ENCODE measurements around the gene CHD1L. TPM values are rescaled to one million over a fixed set of nuclear protein-coding genes. Genes with fewer than 3 reads are reported as not detected.
"Not testable (repeated sequence)": the region's sequence is repeated elsewhere in the genome, so short reads cannot be mapped to it uniquely, and the experiment has no call there.

The CHD1L gene
- total and polyA plus RNA-seq, 9 donors = 8.5 to 30.9 (median 16.8) TPM

DNA sequence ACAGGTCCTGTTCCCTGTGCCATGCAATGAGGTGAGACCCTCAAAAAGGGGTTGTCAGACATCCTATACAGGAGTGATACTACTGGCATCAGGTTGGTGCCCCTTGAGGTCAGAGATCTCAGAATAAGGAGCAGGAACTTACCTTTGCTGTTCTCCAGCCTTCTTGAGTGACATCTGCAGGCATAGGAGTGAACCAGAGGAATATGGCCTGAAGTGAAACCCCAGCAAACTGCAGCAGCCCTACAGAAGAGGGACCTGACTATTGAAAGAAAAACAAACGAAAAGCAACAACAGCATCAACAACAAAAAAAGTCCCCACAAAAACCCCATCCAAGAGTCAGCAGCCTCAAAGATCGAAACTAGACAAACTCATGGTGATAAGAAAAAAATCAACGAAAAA, 74.5 kb downstream of the CHD1L start:
- DNase-seq = no peak
- Histone ChIP-seq H3K36me3 (no peaks in the 10 kb centered on the region), H3K27ac (no peak overlapping the region), H3K27me3 (no peaks in the 10 kb centered on the region), H3K4me1 (ENCODE audit: insufficient read depth) (no peaks in the 10 kb centered on the region), H3K9me3 (no peaks in the 10 kb centered on the region), H3K4me3 (no peak overlapping the region)
- TF ChIP-seq POLR2A (IDR thresholded peaks at IDR 0.05) (no peak), EP300 (IDR thresholded peaks at IDR 0.05) (no peak)
- TF ChIP-seq, protein P1, sequence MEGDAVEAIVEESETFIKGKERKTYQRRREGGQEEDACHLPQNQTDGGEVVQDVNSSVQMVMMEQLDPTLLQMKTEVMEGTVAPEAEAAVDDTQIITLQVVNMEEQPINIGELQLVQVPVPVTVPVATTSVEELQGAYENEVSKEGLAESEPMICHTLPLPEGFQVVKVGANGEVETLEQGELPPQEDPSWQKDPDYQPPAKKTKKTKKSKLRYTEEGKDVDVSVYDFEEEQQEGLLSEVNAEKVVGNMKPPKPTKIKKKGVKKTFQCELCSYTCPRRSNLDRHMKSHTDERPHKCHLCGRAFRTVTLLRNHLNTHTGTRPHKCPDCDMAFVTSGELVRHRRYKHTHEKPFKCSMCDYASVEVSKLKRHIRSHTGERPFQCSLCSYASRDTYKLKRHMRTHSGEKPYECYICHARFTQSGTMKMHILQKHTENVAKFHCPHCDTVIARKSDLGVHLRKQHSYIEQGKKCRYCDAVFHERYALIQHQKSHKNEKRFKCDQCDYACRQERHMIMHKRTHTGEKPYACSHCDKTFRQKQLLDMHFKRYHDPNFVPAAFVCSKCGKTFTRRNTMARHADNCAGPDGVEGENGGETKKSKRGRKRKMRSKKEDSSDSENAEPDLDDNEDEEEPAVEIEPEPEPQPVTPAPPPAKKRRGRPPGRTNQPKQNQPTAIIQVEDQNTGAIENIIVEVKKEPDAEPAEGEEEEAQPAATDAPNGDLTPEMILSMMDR (IDR thresholded peaks at IDR 0.05) = no peak
- 84 to 86% (median 85%) methylated on average over 3 of the region's 3 CpGs for WGBS, 3 donors
- intact Hi-C loops (cut with DNase I) = no loop called here

DNA sequence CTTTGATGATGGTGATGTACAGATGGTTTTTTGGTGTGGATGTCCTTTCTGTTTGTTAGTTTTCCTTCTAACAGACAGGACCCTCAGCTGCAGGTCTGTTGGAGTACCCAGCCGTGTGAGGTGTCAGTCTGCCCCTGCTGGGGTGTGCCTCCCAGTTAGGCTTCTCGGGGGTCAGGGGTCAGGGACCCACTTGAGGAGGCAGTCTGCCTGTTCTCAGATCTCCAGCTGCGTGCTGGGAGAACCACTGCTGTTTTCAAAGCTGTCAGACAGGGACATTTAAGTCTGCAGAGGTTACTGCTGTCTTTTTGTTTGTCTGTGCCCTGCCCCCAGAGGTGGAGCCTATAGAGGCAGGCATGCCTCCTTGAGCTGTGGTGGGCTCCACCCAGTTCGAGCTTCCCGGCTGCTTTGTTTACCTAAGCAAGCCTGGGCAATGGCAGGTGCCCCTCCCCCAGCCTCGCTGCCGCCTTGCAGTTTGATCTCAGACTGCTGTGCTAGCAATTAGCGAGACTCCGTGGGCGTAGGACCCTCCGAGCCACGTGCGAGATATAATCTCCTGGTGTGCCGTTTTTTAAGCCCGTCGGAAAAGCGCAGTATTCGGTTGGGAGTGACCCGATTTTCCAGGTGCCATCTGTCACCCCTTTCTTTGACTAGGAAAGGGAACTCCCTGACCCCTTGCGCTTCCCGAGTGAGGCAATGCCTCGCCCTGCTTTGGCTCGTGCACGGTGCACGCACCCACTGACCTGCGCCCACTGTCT, 84.6 kb downstream of the CHD1L start:
- WGBS, 3 donors = 63 to 72% (median 65%) methylated on average over 24 to 26 of the region's 26 CpGs
- DNase-seq; H3K4me3 ChIP-seq; intact Hi-C loops (cut with DNase I); H3K36me3 ChIP-seq; H3K27me3 ChIP-seq; H3K9me3 ChIP-seq; H3K27ac ChIP-seq; H3K4me1 ChIP-seq (ENCODE audit: insufficient read depth): not testable (repeated sequence)

DNA sequence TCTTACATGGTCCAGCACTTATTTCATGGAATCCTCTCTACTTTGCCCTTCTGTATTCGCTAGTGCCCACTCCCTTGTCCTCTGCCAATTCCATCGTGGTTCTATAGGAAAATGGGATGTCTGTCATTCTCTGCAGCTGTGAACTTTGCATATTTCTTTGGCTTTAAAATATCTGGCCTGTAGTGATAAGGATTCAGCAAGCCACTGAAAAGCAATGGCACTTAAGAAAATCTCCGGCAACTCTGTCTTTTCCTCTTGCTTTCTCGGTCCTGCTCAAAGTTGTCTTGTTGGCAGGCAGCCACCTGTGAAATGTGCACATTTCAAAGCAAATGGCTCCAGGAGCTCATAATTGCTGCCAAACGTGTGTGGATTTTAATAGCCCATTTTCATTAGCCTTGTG, 91.8 kb downstream of the CHD1L start:
- WGBS, 3 donors = 21 to 30% (median 28%) methylated on average over 5 of the region's 5 CpGs

DNA sequence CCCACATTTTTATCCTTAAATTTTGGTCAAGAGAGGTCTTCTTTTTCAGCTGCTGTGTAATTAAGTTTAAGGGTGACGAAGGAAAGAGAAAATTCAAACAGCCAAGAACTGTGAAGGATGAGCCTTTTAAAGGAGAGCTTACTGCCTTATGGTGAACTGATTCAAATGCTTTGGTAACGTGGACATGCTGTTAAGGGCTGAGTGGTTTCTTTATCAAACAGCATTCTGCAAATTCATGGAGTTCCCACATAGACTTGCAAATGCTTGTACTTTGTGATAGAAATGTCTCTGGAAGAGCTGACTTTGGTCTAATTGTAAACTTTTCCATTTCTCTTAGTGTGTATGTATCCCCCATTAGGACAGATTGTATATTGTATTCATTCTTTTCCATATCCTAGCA, 93.8 kb downstream of the CHD1L start:
- intact Hi-C loops (cut with DNase I) = no loop called here
- Histone ChIP-seq H3K4me3 (no peak overlapping the region), H3K36me3 (no peaks in the 10 kb centered on the region), H3K27ac (no peak overlapping the region), H3K27me3 (no peaks in the 10 kb centered on the region), H3K4me1 (ENCODE audit: insufficient read depth) (no peaks in the 10 kb centered on the region), H3K9me3 (no peaks in the 10 kb centered on the region)
- 53 to 57% (median 53%) methylated on average over 2 of the region's 2 CpGs for WGBS, 3 donors
- DNase-seq = no peak
- no peak for TF ChIP-seq EP300 (IDR thresholded peaks at IDR 0.05)
- TF ChIP-seq POLR2A (IDR thresholded peaks at IDR 0.05) = no peak

More for the DNA sequence above, 91.8 kb downstream of the CHD1L start:
- no peak overlapping the region for H3K27ac ChIP-seq
- H3K4me3 ChIP-seq = no peak overlapping the region
- H3K4me1 ChIP-seq (ENCODE audit: insufficient read depth) = no peaks in the 10 kb centered on the region
- no peaks in the 10 kb centered on the region for H3K9me3 ChIP-seq
- DNase-seq = no peak
- no peaks in the 10 kb centered on the region for H3K27me3 ChIP-seq
- intact Hi-C loops (cut with DNase I) = no loop called here
- TF ChIP-seq, protein P1 (IDR thresholded peaks at IDR 0.05) = no peak
- no peak for TF ChIP-seq EP300 (IDR thresholded peaks at IDR 0.05)
- TF ChIP-seq POLR2A (IDR thresholded peaks at IDR 0.05) = no peak
- no peaks in the 10 kb centered on the region for H3K36me3 ChIP-seq

DNA sequence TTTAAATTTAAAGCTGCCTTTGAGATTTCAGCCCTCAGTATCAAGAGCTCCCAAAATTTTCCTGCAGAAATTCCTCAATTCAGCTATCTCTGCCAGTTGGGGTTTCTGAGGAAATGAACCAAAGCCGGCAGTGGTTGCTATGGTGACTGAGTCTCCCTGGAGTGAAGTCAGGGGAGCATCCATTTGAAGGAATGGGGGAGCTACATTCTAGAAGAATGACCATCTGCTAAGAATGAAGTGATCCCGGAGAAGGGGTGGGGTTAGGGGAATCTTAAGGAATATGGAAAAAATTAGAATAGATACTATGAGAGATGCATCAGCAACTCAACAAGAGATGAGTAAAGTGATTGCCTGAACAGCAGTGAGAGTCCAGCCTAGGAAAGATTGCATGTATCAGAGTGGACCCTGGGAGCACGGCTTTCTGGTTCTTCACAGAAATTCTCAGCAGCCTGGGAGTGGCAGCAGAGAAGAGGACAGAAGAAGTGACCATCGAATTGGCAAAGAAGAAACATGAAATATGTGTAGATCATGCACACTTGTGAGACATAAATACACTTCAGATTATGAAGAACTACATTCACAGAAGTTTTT, 94.7 kb downstream of the CHD1L start:
- Histone ChIP-seq H3K27ac (no peak overlapping the region), H3K27me3 (no peaks in the 10 kb centered on the region), H3K36me3 (no peaks in the 10 kb centered on the region), H3K4me3 (no peak overlapping the region), H3K9me3 (no peaks in the 10 kb centered on the region), H3K4me1 (ENCODE audit: insufficient read depth) (no peaks in the 10 kb centered on the region)
- intact Hi-C loops (cut with DNase I) = no loop called here
- 21 to 24% (median 21%) methylated on average over 4 of the region's 4 CpGs for WGBS, 3 donors
- TF ChIP-seq, protein P1 (IDR thresholded peaks at IDR 0.05) = no peak
- no peak for TF ChIP-seq EP300 (IDR thresholded peaks at IDR 0.05)
- no peak for TF ChIP-seq POLR2A (IDR thresholded peaks at IDR 0.05)
- DNase-seq = no peak

Measured in ovary (tissue), 9 donors.